Memory B cell (primary cell): ENCODE results near the gene LAMA2.

ENCODE experiments used
- ATAC-seq: fragments of 150-1000 bp; cut with Tn5 transposase; 2 replicates; pipeline ENCODE4 v1.10.0; 2021; ENCODE audit warnings: low read depth, mild to moderate bottlenecking, moderate library complexity
- DNase-seq, 2 donors: peaks; one replicate each; pipeline ENCODE4 v3.0.0; 2022; ENCODE audit warnings: low spot score in 2 of 2
- H3K27ac Mint-ChIP-seq: one replicate; pipeline ENCODE4 v1.8.0; 2022; ENCODE audit warnings: mild to moderate bottlenecking, moderate library complexity, mixed read lengths
- H3K27me3 Mint-ChIP-seq: one replicate; pipeline ENCODE4 v1.8.0; 2022; ENCODE audit warnings: mixed read lengths
- H3K36me3 Mint-ChIP-seq: one replicate; pipeline ENCODE4 v1.8.0; 2022; ENCODE audit warnings: mild to moderate bottlenecking, mixed read lengths
- H3K4me1 Mint-ChIP-seq: one replicate; pipeline ENCODE4 v1.8.0; 2022; ENCODE audit warnings: mixed read lengths
- H3K4me3 Mint-ChIP-seq: one replicate; pipeline ENCODE4 v1.8.0; 2022; ENCODE audit warnings: mild to moderate bottlenecking, moderate library complexity, mixed read lengths
- H3K9me3 Mint-ChIP-seq: one replicate; pipeline ENCODE4 v1.8.0; 2022; ENCODE audit warnings: mixed read lengths

LAMA2 gene

GRCh38 chr6:128882560-128882959 lies 378 bp upstream of the LAMA2 start:
- Mint-ChIP-seq H3K36me3 (no peaks in the 10 kb centered on the region), H3K4me1 (peaks cover 2% of the 10 kb centered on the region), H3K27me3 (peaks cover 3% of the 10 kb centered on the region), H3K4me3 (no peak overlapping the region), H3K27ac (no peak overlapping the region), H3K9me3 (no peaks in the 10 kb centered on the region)
- DNase-seq (no peak), ATAC-seq (no peak)

GRCh38 chr6:128883906-128884305 lies 968 bp downstream of the LAMA2 start:
- Mint-ChIP-seq H3K36me3 (no peaks in the 10 kb centered on the region), H3K4me1 (peaks cover 2% of the 10 kb centered on the region), H3K9me3 (no peaks in the 10 kb centered on the region), H3K4me3 (no peak overlapping the region), H3K27ac (no peak overlapping the region), H3K27me3 (peaks cover 3% of the 10 kb centered on the region)
- ATAC-seq (no peak), DNase-seq (no peak)

GRCh38 chr6:128885381-128885780 lies 2.4 kb downstream of the LAMA2 start:
- Mint-ChIP-seq H3K4me3 (no peak overlapping the region), H3K27ac (no peak overlapping the region), H3K36me3 (no peaks in the 10 kb centered on the region), H3K27me3 (peaks cover 3% of the 10 kb centered on the region), H3K4me1 (peaks cover 2% of the 10 kb centered on the region), H3K9me3 (no peaks in the 10 kb centered on the region)
- no peak for DNase-seq
- no peak for ATAC-seq

- Mint-ChIP-seq H3K9me3 (no peaks in the 10 kb centered on the region), H3K4me1 (peaks cover 2% of the 10 kb centered on the region), H3K4me3 (no peak overlapping the region), H3K36me3 (no peaks in the 10 kb centered on the region), H3K27ac (no peak overlapping the region), H3K27me3 (peaks cover 3% of the 10 kb centered on the region)
- no peak for DNase-seq
- no peak for ATAC-seq
Measured at GRCh38 chr6:128886706-128887105, 3.8 kb downstream of the LAMA2 start.

- DNase-seq = no peak
- H3K4me1 Mint-ChIP-seq = no peaks in the 10 kb centered on the region
- H3K4me3 Mint-ChIP-seq = no peak overlapping the region
- no peaks in the 10 kb centered on the region for H3K27me3 Mint-ChIP-seq
- H3K27ac Mint-ChIP-seq = no peak overlapping the region
- no peaks in the 10 kb centered on the region for H3K9me3 Mint-ChIP-seq
- no peak for ATAC-seq
- H3K36me3 Mint-ChIP-seq = no peaks in the 10 kb centered on the region
Measured at GRCh38 chr6:128888444-128889175, 5.7 kb downstream of the LAMA2 start.

GRCh38 chr6:128889870-128890269 lies 6.9 kb downstream of the LAMA2 start:
- no peaks in the 10 kb centered on the region for H3K4me1 Mint-ChIP-seq
- H3K4me3 Mint-ChIP-seq = no peak overlapping the region
- H3K36me3 Mint-ChIP-seq = no peaks in the 10 kb centered on the region
- ATAC-seq (no peak), DNase-seq (no peak)
- H3K9me3 Mint-ChIP-seq = no peaks in the 10 kb centered on the region
- no peaks in the 10 kb centered on the region for H3K27me3 Mint-ChIP-seq
- H3K27ac Mint-ChIP-seq = no peak overlapping the region

GRCh38 chr6:128892079-128892478 lies 9.1 kb downstream of the LAMA2 start:
- no peak overlapping the region for H3K4me3 Mint-ChIP-seq
- H3K9me3 Mint-ChIP-seq = no peaks in the 10 kb centered on the region
- H3K36me3 Mint-ChIP-seq = no peaks in the 10 kb centered on the region
- no peak overlapping the region for H3K27ac Mint-ChIP-seq
- no peaks in the 10 kb centered on the region for H3K27me3 Mint-ChIP-seq
- DNase-seq = no peak
- ATAC-seq = no peak
- no peaks in the 10 kb centered on the region for H3K4me1 Mint-ChIP-seq

- Mint-ChIP-seq H3K27me3 (no peaks in the 10 kb centered on the region), H3K27ac (no peak overlapping the region), H3K4me3 (no peak overlapping the region), H3K4me1 (no peaks in the 10 kb centered on the region), H3K36me3 (no peaks in the 10 kb centered on the region), H3K9me3 (no peaks in the 10 kb centered on the region)
- DNase-seq (no peak), ATAC-seq (no peak)
Measured at GRCh38 chr6:128899341-128900050, 16.6 kb downstream of the LAMA2 start.

- DNase-seq (no peak), ATAC-seq (no peak)
- no peaks in the 10 kb centered on the region for H3K9me3 Mint-ChIP-seq
Measured at GRCh38 chr6:128903715-128904114, 20.8 kb downstream of the LAMA2 start.

GRCh38 chr6:128914051-128914450 lies 31.1 kb downstream of the LAMA2 start:
- Mint-ChIP-seq H3K9me3 (no peaks in the 10 kb centered on the region), H3K27me3 (no peaks in the 10 kb centered on the region), H3K4me3 (no peak overlapping the region), H3K27ac (no peak overlapping the region), H3K36me3 (no peaks in the 10 kb centered on the region), H3K4me1 (no peaks in the 10 kb centered on the region)
- no peak for DNase-seq
- no peak for ATAC-seq

More at GRCh38 chr6:128903715-128904114, 20.8 kb downstream of the LAMA2 start:
- H3K4me1 Mint-ChIP-seq = no peaks in the 10 kb centered on the region
- no peaks in the 10 kb centered on the region for H3K36me3 Mint-ChIP-seq
- H3K4me3 Mint-ChIP-seq = no peak overlapping the region
- no peaks in the 10 kb centered on the region for H3K27me3 Mint-ChIP-seq
- H3K27ac Mint-ChIP-seq = no peak overlapping the region

- DNase-seq (no peak), ATAC-seq (no peak)
- Mint-ChIP-seq H3K27me3 (no peaks in the 10 kb centered on the region), H3K27ac (no peak overlapping the region), H3K36me3 (no peaks in the 10 kb centered on the region), H3K4me1 (no peaks in the 10 kb centered on the region), H3K4me3 (no peak overlapping the region), H3K9me3 (no peaks in the 10 kb centered on the region)
Measured at GRCh38 chr6:128918886-128919285, 35.9 kb downstream of the LAMA2 start.

GRCh38 chr6:128919412-128920180 lies 36.7 kb downstream of the LAMA2 start:
- H3K4me3 Mint-ChIP-seq = no peak overlapping the region
- no peak for DNase-seq
- H3K4me1 Mint-ChIP-seq = no peaks in the 10 kb centered on the region
- no peaks in the 10 kb centered on the region for H3K27me3 Mint-ChIP-seq
- no peaks in the 10 kb centered on the region for H3K9me3 Mint-ChIP-seq
- no peak overlapping the region for H3K27ac Mint-ChIP-seq
- no peak for ATAC-seq
- no peaks in the 10 kb centered on the region for H3K36me3 Mint-ChIP-seq

- ATAC-seq (no peak), DNase-seq (no peak)
- Mint-ChIP-seq H3K4me1 (no peaks in the 10 kb centered on the region), H3K27me3 (peaks cover 3% of the 10 kb centered on the region), H3K4me3 (no peak overlapping the region), H3K27ac (no peak overlapping the region), H3K9me3 (no peaks in the 10 kb centered on the region), H3K36me3 (no peaks in the 10 kb centered on the region)
Measured at GRCh38 chr6:128925765-128926164, 42.8 kb downstream of the LAMA2 start.

- Mint-ChIP-seq H3K27me3 (peaks cover 3% of the 10 kb centered on the region), H3K36me3 (no peaks in the 10 kb centered on the region), H3K27ac (no peak overlapping the region), H3K4me1 (no peaks in the 10 kb centered on the region), H3K9me3 (no peaks in the 10 kb centered on the region), H3K4me3 (no peak overlapping the region)
- DNase-seq (no peak), ATAC-seq (no peak)
Measured at GRCh38 chr6:128929869-128930268, 46.9 kb downstream of the LAMA2 start.
